Middle frontal gyrus (tissue), 1 donor: ENCODE data around the gene TPX2.

Experiments
- DNase-seq: peaks from one replicate; pipeline ENCODE4 v3.0.0-alpha.2; 2015; ENCODE audit warnings: low spot score; ENCODE audit errors: extremely low spot score

The TPX2 gene

DNA sequence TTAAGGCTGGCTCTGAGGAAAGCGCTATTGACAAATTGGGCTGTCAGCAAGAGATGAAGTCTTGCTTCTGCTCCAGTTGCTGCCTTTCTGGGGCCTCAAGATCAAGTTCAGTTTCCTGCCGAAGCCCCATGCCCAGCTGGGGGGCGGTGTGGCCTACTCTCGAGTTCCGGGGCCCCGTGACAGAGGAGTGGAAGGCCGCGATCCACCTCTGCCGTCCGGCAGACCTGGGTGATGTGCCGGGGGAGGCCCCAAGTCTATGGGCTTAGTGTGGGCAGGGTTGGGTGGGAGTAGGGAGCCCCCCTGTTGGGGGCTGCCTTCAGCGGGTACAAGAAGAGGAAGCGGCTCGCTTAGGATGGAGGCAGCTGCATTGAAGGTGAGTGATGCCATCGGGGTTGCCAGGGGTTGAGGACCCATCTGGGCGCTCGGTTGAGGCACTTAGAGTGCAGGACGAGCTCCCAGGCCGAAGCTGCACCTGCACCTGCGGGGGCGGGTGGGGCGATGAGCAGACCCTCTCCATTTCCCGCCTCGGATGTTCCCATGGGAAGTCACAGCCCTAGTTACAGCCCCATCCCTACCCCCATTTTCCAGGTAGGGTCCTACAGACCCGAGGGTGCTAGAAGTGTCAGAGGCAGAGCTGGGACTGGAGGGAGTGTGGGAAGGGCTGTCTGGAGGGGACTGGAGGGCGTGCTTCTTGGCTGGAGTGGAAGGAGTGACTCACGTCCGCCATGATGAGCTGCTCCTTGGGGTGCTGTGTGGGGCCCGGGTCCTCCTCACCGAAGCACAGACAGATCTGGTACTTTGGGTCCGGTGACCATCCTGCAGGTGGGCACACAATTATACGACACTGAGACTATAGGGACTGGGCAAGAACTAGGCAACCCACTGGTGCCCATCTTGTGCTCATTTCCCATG is 109.3 kb downstream of the TPX2 start:
- DNase-seq: no peak

- no peak for DNase-seq
These were observed 110.3 kb downstream of the TPX2 start for GRCh38 chr20:31849306-31849930.
